C4-2B (cell line): ENCODE measurements around the gene ALOX15B.

Experiments
- H3K27ac ChIP-seq: fragments of 450-650 bp; 2 replicates; pipeline ENCODE4 v1.5.1; 2017
- CTCF ChIP-seq: fragments of 450-650 bp; conservative IDR thresholded peaks from 2 replicates; pipeline ENCODE4 v1.5.1; 2017; ENCODE audit warnings: mild to moderate bottlenecking
- ZFX ChIP-seq: fragments of 450-650 bp; IDR thresholded peaks from 2 replicates; pipeline ENCODE4 v1.6.1; 2017

The ALOX15B gene

GRCh38 chr17:8038954-8039610 lies at the start of gene ALOX15B:
TSS of gene ALOX15B (plus strand) at chr17:8039059. CDS start at chr17:8039156, 97 bp downstream.
- TF ChIP-seq CTCF: no peak
- no peak for TF ChIP-seq ZFX
- no peak within 1 kb of the TSS for H3K27ac ChIP-seq

GRCh38 chr17:7989781-7990655 lies 48.8 kb upstream of the ALOX15B start:
- peak overlapping the region; percentile 68 for H3K27ac ChIP-seq
- TF ChIP-seq ZFX (peak; percentile 44; the same call in 1 of the 2 replicates), CTCF (peak; percentile 99)

GRCh38 chr17:7992516-7992915 lies 46.3 kb upstream of the ALOX15B start:
- TF ChIP-seq CTCF (no peak), ZFX (no peak)
- no peak overlapping the region for H3K27ac ChIP-seq

- TF ChIP-seq CTCF: no peak
- no peak for TF ChIP-seq ZFX
- H3K27ac ChIP-seq: no peak overlapping the region
These were observed 45.9 kb upstream of the ALOX15B start for GRCh38 chr17:7992924-7993323.

- TF ChIP-seq CTCF (no peak), ZFX (no peak)
- H3K27ac ChIP-seq: no peak overlapping the region
These were observed 44.8 kb upstream of the ALOX15B start for GRCh38 chr17:7993972-7994589.

- TF ChIP-seq CTCF (no peak), ZFX (no peak)
- H3K27ac ChIP-seq: no peak overlapping the region
These were observed 43.1 kb upstream of the ALOX15B start for GRCh38 chr17:7995724-7996123.

GRCh38 chr17:7997186-7997585 lies 41.7 kb upstream of the ALOX15B start:
- TF ChIP-seq CTCF (peak; percentile 76), ZFX (no peak)
- H3K27ac ChIP-seq: no peak overlapping the region
